Measurements from ENCODE around the gene SEPTIN5. TPM values are rescaled to one million over a fixed set of nuclear protein-coding genes. Genes with fewer than 3 reads are reported as not detected.

The SEPTIN5 gene
- total RNA-seq, 1 donor from 2014 or later: 197 TPM

DNA sequence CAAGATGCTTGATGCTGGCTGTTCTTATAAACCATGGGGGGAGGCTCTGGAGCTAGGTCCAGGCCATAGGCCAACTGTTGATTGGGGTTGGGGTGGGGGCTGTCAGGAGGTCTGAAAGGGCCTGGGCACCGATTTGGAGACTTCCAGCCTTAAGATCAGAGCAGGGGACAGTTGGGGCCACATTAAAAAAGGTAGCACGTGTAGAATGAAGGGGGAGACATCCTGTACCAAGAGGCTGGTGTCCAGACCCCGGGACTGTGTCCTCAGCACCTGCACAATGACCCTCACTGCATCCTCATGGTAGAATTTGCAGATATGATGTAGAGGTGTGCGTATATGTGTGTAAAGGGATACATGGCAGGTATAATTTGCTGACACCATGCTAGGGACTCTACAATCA lies 33.8 kb downstream of the SEPTIN5 start:
- Mint-ChIP-seq H3K9me3 (ENCODE audit: low read depth) (no peaks in the 10 kb centered on the region), H3K4me1 (ENCODE audit: low read depth) (peaks cover 9% of the 10 kb centered on the region), H3K27ac (ENCODE audit: unreplicated experiment) (no peak overlapping the region), H3K36me3 (ENCODE audit: low read depth) (no peaks in the 10 kb centered on the region), H3K4me3 (ENCODE audit: unreplicated experiment) (no peak overlapping the region), H3K27me3 (ENCODE audit: low read depth) (no peaks in the 10 kb centered on the region)
- TF ChIP-seq, protein P1, sequence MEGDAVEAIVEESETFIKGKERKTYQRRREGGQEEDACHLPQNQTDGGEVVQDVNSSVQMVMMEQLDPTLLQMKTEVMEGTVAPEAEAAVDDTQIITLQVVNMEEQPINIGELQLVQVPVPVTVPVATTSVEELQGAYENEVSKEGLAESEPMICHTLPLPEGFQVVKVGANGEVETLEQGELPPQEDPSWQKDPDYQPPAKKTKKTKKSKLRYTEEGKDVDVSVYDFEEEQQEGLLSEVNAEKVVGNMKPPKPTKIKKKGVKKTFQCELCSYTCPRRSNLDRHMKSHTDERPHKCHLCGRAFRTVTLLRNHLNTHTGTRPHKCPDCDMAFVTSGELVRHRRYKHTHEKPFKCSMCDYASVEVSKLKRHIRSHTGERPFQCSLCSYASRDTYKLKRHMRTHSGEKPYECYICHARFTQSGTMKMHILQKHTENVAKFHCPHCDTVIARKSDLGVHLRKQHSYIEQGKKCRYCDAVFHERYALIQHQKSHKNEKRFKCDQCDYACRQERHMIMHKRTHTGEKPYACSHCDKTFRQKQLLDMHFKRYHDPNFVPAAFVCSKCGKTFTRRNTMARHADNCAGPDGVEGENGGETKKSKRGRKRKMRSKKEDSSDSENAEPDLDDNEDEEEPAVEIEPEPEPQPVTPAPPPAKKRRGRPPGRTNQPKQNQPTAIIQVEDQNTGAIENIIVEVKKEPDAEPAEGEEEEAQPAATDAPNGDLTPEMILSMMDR (IDR thresholded peaks at IDR 0.05): no peak
- DNase-seq (ENCODE audit: low spot score): no peak

DNA sequence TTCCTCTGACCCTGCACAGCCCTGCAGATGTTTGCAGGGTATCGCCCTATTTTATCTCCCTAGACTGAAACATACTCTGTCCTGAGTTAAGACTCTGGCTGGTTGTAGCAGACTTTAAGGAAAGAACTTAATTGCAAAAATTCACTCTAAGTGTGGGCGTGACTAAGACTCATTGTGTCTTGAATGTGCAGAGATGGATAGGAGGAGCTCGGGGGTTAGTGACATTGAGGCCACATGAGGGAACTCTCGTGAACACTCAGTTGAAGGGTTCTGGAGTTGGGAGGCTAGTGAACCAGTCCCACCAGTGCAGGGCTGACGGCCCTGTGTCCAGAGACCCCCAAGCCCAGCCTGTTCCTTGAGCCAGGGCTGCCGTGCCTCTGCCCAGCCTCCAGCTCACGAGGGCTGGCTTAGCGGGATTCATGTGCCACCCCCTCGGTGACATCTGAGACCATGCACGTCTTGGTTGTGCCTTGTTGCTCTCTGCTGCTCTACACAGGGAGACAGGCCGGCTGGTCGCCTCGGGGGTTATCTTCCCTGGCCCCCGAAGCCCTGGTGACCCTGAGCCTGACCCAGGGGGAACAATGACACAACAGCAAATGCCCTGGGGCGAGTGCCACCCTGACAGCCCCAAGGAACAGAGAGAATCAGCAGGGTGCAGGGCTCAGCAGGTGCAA lies 34.8 kb downstream of the SEPTIN5 start:
- TF ChIP-seq, protein P1 (IDR thresholded peaks at IDR 0.05): no peak
- Mint-ChIP-seq H3K27me3 (ENCODE audit: low read depth) (peaks cover 2% of the 10 kb centered on the region), H3K4me3 (ENCODE audit: unreplicated experiment) (no peak overlapping the region), H3K27ac (ENCODE audit: unreplicated experiment) (no peak overlapping the region), H3K9me3 (ENCODE audit: low read depth) (no peaks in the 10 kb centered on the region), H3K36me3 (ENCODE audit: low read depth) (no peaks in the 10 kb centered on the region), H3K4me1 (ENCODE audit: low read depth) (peaks cover 9% of the 10 kb centered on the region)
- no peak for DNase-seq (ENCODE audit: low spot score)

DNA sequence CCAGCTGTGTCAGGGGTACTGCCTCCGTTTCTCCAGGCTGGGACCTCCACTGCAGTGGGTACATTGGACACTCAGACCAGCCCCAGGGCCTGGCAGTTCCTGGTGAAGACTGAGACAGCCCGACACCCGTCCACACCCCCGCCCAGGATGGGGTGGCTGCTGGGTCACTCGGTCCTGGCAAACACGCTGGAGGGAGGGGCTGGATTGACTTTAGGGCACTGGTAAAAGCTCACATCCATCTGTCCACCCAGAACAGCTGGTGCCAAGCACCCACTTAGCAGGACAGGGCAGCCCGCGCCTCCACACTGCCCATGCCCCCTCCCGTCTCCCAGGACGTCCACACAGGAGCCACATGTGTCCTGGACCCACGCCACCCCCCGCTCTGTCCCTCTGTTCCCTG lies 35.6 kb downstream of the SEPTIN5 start:
- Mint-ChIP-seq H3K36me3 (ENCODE audit: low read depth) (no peaks in the 10 kb centered on the region), H3K4me1 (ENCODE audit: low read depth) (peaks cover 8% of the 10 kb centered on the region), H3K27me3 (ENCODE audit: low read depth) (peaks cover 7% of the 10 kb centered on the region), H3K4me3 (ENCODE audit: unreplicated experiment) (no peak overlapping the region), H3K27ac (ENCODE audit: unreplicated experiment) (no peak overlapping the region), H3K9me3 (ENCODE audit: low read depth) (no peaks in the 10 kb centered on the region)
- DNase-seq (ENCODE audit: low spot score): no peak
- TF ChIP-seq, protein P1 (IDR thresholded peaks at IDR 0.05): no peak

DNA sequence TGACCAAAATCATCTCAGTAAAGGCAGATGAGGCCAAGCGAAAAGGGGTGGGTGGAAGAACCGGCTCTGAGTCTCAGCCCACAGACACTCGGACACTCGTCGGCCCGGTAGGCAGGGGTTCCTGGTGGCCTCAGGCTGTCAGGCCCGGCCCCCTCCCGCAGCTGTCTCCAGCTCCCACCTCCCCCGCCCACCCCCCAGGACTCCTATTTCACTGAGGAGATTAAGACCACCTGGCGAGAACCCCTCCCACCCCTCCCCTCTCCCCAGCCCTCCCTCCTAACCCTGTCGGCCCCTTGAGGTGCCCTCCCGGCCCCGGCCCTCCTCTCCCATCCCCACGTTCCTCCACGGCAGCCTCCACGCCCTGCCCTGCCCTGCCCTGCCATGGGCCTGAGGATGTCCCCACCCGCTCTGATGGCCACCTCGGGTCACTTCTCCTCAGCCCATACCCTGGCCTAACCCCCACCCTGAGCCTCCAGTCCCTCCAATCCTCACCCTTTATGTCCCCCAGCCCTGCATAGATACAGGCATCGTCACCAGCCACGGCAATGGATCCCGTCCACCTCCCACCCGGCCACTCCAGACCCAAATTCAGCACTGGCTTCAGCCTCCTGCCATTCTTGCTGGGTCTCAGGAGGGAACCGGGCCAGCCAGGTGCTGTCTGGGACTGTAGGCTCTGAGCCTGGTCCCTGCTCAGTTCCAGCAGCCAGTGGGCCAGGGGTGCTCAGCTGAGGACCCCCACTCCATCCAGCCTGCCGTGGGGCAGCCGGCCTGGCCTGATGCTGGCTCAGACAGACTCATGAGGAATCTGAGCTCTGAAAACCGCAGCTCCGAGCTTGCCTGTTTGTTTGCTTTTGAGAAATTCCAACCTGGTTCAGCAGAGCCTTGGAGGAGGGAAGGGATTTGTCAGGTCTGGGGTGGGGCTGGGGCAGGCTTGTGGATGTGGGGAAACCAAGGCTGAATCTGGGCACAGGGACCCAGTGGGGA lies 36.5 kb downstream of the SEPTIN5 start:
- peaks cover 10% of the 10 kb centered on the region for H3K27me3 Mint-ChIP-seq (ENCODE audit: low read depth)
- H3K27ac Mint-ChIP-seq (ENCODE audit: unreplicated experiment): no peak overlapping the region
- no peak for DNase-seq (ENCODE audit: low spot score)
- no peaks in the 10 kb centered on the region for H3K36me3 Mint-ChIP-seq (ENCODE audit: low read depth)
- TF ChIP-seq, protein P1 (IDR thresholded peaks at IDR 0.05): no peak
- H3K4me3 Mint-ChIP-seq (ENCODE audit: unreplicated experiment): no peak overlapping the region
- H3K4me1 Mint-ChIP-seq (ENCODE audit: low read depth): peaks cover 8% of the 10 kb centered on the region
- no peaks in the 10 kb centered on the region for H3K9me3 Mint-ChIP-seq (ENCODE audit: low read depth)

DNA sequence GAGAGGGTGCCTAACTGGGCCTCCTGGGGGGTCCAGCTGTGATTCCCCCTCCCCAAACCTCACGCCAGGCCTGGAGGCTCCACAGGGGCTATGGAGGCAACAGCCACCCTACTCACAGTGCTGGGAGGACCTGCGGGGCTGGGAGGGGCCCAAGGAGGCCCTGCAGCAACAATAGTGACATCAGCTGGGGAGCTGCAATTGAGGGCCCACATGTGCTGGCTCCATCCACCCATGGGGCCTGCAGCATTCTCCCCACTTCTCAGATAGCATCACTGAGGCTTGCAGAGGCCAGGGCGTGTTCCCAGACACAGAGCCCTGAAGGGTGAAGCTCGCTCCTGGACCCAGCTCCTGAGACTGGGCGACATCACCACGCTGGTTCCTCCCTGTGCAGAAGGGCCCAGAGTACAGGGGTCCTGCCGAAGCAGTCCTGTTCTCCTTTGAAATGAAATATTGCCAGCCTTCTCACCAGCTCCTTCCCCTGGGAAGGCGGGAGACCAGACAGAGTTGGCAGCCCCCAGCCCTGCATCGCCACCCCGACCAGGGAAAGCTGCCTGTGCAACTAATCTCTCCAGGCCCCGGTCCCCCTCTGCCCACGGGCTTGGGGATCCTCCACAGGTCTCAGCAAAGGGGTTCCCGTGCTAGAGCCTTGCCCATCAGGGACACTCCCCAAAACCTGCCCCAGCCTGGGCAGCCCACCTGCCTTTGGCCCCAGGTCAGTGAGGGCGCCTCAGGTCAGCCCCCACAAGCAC lies 37.4 kb downstream of the SEPTIN5 start:
- no peak overlapping the region for H3K4me3 Mint-ChIP-seq (ENCODE audit: unreplicated experiment)
- no peak for DNase-seq (ENCODE audit: low spot score)
- H3K27ac Mint-ChIP-seq (ENCODE audit: unreplicated experiment): no peak overlapping the region
- peaks cover 17% of the 10 kb centered on the region for H3K27me3 Mint-ChIP-seq (ENCODE audit: low read depth)
- peaks cover 10% of the 10 kb centered on the region for H3K4me1 Mint-ChIP-seq (ENCODE audit: low read depth)
- TF ChIP-seq, protein P1 (IDR thresholded peaks at IDR 0.05): no peak
- no peaks in the 10 kb centered on the region for H3K9me3 Mint-ChIP-seq (ENCODE audit: low read depth)
- H3K36me3 Mint-ChIP-seq (ENCODE audit: low read depth): no peaks in the 10 kb centered on the region
